ENCODE results near the gene SRGAP3.

Gene SRGAP3

DNA sequence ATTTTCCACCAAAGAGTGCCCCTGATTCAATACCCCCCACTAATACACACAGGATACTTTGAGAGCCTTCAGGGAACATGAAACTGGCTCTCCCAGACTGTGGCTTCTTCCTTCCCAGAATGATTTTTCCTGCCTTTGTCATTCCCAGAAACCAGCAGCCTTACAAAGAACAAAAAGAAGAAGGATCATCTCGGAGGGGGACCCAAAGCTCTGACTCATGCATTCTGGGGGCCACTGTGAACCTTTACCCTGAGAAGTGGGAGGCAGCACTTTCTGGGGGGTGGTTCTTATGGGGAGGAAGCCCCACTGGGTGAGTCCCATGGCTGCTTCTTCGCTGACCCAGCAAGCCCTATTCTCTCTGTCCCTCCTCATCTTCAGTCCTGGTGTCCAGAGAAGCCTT lies 241.5 kb downstream of the SRGAP3 start:
- no peak for FAIRE-seq

GRCh38 chr3:9007213-9007612 lies 242.2 kb downstream of the SRGAP3 start:
- FAIRE-seq = no peak

DNA sequence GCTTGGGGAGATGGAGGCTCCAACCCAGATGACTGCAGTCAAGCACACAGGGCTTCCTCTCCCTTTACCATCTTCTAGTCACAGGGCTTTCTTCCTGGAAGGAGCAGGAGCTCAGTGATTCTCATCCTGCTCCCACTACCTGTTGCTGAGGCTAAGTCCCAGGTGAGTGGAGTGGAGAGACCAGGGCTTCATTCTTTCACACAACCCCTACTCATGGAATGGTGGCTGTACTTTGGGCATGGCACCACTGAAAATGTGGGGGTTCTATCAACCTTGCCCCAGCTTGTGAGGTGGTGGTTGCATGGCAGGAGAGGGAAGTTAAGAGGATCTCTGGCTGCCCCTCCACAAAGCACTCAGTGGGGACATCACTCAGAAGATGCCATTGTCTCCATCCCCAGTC lies 249.4 kb downstream of the SRGAP3 start:
- no peak for FAIRE-seq

GRCh38 chr3:8997151-8997550 lies 252.3 kb downstream of the SRGAP3 start:
- no peak for FAIRE-seq

DNA sequence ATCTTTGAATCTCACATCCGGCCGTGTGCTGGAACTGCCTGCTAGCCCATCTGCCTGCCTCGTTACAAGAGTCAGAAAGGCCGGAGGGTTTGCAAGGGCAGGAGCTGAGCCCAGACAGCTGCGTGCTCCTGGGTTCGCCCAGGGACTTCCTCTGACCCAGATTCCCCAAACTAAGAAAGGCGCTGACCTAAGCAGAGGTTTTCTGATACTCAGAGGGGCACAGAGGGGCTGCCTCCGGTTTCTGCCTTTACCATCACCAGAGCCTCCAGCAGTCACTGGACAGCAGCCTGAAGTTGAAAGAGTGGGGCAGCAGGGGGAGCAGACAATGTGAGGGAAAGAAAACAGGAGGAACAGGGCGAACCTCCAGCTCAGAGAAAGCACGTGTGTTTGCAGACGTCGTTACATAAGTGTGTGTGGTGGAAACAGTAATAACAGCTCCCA lies 252.7 kb downstream of the SRGAP3 start:
- no peak for FAIRE-seq

GRCh38 chr3:8996216-8996615 lies 253.2 kb downstream of the SRGAP3 start:
- no peak for FAIRE-seq

- no peak for FAIRE-seq
Measured at GRCh38 chr3:8994226-8994625, 255.2 kb downstream of the SRGAP3 start.

DNA sequence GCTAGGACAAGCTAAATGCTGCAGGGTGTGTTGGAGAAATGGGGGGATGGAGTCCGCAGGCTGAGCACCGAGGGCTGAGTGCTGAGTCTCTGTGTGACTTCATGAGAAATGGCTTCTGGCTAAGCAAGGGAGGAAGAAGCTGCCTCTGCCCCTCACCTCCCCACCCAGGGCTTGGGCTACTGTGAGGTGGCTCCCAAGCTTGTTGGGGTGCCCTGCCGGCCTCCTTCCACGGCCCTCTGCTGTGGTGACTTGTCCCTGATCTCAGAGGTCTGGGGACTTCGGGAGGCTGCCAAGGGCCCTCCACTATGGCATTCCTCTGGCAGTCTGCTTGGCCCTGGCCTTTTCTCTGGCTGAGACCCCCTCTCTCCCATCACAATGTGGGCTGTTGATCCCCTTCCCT lies 256.1 kb downstream of the SRGAP3 start:
- no peak for FAIRE-seq

GRCh38 chr3:8992854-8993253 lies 256.6 kb downstream of the SRGAP3 start:
- FAIRE-seq = no peak

GRCh38 chr3:8992199-8992598 lies 257.2 kb downstream of the SRGAP3 start:
- FAIRE-seq = no peak

GRCh38 chr3:8990266-8991215 lies 258.9 kb downstream of the SRGAP3 start:
- FAIRE-seq = no peak

DNA sequence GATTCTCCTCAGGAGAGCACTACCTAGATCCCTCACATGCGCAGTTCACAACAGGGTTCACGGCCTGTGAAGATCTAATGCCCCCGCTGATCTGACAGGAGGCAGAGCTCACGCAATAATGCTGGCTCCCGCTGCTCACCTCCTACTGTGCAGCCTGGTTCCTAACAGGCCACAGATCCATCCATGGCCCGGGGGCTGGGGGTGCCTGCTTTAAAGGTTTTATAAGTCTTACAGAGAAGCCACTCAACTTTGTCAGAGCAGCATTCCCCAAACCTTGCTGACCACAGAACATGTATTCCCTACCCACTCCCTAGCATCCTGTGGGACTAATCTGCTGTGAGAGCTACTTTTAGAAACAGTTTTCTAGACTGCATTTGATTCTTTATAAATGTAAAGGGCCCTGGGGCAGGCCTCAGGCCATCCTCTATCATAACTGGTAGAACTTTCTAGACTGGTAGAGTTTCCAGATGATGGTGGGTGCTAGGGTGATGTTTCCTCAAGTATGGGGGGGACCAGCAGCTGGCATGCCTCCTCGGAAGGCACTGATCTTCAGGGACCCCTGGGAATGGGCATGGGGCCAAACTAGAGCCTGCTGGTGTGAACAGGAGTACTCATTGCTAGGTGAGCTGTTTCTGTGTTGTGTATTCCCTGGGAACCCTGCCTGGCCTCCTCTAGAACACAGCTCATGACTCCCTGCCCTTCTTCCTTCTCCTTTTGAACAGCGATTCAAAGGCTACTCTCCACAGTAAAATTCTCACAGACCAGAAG lies 260.5 kb downstream of the SRGAP3 start:
- FAIRE-seq = no peak

DNA sequence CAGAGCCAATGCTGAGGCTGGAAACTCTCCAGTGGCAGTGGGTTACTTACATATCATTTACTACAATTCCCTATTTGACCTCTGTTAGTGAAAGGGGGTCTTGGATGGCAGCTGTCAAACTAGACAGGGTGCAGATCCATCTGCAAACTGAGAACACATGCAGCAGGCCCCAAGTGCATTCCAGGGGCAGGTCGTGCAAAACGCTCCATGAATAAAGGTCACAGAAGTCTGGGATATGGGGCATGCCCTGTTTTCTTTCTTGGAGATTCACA lies 261.1 kb downstream of the SRGAP3 start:
- no peak for FAIRE-seq

DNA sequence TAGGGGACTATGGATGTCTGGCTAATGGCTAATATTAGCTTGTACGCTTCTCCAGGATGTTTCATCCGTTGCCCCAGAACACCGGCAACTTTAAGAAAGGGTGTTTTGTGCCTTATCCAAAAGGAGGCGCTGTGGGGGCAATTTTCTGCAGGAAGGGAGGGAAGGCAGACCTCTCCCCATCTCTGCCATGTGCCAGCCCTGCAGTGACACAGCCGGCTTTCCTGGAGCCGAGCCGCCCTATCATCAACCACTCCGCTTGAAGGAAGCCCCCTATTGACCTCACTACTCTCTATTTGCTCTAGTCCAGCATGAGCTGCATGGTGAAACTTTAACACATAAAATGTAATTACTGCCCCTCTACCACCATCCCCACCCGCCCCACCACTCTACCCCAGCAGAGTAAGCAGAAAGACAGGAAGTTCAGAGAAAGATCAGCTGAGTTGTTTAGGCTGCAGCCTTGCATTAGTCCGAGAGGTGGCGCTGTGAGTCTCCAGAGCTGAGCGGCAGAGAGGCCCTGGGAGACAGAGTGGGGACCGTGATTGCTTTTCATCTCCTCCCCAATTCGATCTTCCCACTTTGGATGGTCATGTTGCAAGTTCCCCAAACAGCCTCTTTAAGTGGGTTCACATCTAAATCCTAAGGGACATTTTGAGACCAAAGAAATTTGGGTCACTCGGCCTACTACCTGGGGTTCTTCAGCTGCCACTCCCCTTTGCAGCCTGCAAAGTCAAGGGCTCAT lies 261.6 kb downstream of the SRGAP3 start:
- no peak for FAIRE-seq

DNA sequence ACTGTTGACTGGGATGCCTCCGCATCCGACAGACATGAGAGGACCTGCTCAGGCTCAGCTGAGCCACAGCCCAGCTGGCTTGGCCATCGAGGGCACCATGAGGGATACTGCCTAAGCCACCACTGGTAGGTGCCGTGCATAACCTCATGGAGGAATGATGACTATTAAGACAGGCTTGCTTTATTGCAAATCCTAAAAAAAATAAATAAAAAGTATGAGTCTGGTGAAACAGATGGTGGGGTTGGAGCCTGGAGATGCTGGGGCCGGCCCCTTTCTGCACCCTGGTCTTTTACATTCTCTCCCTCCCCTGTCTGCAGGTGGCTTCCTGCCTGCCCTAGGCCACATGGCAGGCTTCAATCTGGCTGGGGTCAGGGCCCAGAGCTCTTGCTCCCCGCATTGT lies 262.2 kb downstream of the SRGAP3 start:
- no peak for FAIRE-seq

- no peak for FAIRE-seq
Measured at GRCh38 chr3:8986741-8987140, 262.7 kb downstream of the SRGAP3 start.

DNA sequence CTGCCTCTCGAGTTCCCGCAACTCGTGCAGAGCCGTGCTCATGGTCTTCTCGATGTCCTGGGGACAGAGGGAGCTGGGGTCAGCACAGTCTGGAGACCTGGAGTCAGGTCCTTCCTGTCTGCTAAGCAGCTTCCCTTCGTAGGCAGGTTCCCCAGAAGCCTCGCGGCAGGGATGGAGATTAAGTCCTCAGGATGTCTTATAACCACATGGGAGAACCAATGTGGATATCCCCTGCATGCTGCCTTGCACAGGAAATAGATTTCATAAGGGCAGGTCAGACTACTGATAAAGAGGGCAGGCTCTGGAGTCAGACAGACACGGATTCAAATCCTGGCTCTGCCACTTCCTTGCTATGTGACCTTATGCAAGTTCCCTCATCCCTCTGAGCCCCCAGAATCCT lies 263.6 kb downstream of the SRGAP3 start:
- FAIRE-seq = no peak

DNA sequence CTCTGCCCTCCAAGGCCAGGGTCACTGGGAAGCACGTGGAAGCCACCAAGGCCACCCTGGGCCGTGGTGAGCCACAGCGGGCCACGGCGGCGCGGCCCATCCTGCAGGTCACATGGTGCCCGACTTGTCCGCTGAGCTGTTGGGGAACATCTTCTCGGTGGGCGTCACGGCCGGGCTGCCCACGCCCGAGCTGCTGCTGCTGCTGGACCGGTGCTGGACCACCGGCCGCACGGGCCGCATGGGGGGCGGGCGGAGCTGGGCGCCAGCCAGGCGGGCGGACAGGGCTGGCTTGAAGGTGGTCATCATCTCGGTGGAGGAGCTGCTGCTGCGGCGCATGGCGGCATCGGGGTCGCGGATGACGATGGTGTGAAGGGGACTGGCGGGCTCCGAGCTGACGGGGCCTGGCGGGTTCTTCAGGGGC lies 264.0 kb downstream of the SRGAP3 start:
- no peak for FAIRE-seq

- no peak for FAIRE-seq
Measured at GRCh38 chr3:8984526-8984925, 264.9 kb downstream of the SRGAP3 start.

DNA sequence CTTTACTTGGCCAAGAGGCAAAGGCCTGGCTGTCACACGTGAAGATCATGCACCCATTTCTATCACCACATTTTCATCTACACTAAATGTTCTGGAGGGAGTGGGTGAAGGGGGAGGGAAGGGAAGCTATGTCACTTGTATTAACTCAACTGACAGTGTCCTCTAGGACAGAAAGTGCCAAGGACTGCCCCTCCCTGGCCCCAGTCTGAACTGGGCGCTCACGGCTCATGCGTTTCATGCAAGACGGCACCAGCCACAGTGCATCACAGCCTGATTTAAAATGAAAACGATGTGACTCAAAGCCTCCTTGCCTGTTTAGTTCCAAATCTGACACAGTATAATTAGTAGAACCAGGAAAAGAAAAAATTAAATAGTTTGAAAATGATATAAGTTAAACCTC lies 265.4 kb downstream of the SRGAP3 start:
- no peak for FAIRE-seq

GRCh38 chr3:8983591-8983990 lies 265.9 kb downstream of the SRGAP3 start:
- FAIRE-seq = no peak

- FAIRE-seq = no peak
Measured at GRCh38 chr3:8983026-8983425, 266.4 kb downstream of the SRGAP3 start.

DNA sequence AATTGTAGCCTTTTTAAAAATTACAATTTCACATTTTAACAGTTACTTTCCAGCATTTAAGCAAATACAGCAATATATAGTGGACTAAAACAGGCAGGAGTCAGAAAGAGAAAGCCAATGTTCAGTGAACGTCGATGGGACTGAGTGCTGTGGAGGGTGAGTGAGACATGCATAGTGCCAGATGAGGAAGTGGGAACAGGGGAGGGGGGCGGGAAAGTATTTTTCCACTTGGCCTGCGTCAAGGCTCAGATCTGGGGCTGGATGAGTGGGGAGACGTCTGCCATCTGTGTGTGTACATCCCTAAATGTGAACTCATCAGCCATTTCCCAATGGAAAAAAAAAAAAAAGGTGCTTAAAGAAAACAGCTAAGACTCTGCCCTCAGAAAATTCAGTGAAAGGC lies 266.9 kb downstream of the SRGAP3 start:
- FAIRE-seq = no peak

DNA sequence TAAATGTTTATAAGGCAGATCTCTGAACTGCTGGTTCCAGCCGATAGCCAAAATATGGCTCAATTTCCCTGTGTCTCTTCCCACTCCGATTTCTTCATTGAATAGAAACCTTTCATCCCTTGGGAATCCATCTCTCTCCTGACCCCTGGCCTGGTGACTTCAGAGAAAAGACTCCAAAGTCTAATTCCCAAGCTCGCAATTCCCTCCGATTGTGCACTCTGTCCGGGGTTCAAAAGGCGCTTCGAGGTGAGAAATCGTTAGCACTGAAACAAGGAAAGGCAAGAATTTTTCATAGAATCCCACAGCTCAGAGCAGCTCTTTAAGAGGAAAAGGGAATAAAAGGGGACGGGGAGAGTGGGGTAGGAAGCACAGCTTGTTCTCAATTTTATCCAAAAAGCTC lies 267.7 kb downstream of the SRGAP3 start:
- no peak for FAIRE-seq

Data from colon (tissue), 2 donors.